ENCODE results near the gene EPHB1.

EPHB1 gene

DNA sequence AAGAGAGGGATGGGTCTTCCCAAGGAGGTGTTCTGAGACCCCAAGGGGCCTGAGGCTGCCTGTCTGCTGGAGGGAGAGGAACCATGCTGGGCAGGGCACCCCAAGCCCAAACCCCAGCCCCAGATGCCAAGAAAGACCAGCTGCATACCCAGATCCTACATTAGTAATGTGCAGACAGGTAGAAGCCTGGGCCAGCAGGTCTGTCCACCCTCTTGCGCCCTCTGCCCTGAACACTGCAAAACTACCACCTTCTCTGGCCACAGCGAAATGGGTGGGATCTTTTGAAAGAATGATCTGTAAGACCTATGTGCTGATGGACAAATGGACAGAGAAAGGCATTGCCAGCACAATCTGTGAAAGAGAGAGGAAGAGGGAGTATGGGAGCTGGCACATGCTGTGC lies 283.2 kb downstream of the EPHB1 start:
- H3K4me1 Mint-ChIP-seq, result no peaks in the 10 kb centered on the region
- peaks cover 3% of the 10 kb centered on the region for H3K9me3 Mint-ChIP-seq
- H3K36me3 Mint-ChIP-seq (ENCODE audit: low read depth), result no peaks in the 10 kb centered on the region

DNA sequence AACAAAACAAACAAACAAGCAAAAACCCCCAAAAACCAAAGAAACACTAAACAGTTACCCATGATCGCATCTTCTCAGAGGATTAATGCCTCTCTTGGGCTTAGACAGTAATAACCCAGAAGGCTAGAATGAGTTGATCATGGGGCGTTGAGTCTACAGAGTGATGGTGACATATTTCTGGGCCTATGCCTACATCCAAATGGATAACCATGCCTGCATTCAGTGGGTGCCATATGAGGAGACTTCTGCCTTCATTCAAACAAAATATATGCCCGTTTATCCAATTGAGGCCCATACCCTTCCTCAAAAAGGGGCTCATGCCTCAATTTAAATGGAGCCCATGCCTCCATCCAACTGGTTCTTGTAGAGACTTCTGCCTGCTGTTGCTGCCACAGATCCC lies 284.0 kb downstream of the EPHB1 start:
- DNase-seq (no peak), ATAC-seq (no peak)
- Mint-ChIP-seq H3K27ac (no peak overlapping the region), H3K36me3 (ENCODE audit: low read depth) (no peaks in the 10 kb centered on the region), H3K4me1 (no peaks in the 10 kb centered on the region), H3K4me3 (no peak overlapping the region), H3K9me3 (peaks cover 3% of the 10 kb centered on the region), H3K27me3 (no peaks in the 10 kb centered on the region)

More for the DNA sequence above, 283.2 kb downstream of the EPHB1 start:
- ATAC-seq (no peak), DNase-seq (no peak)
- no peak overlapping the region for H3K4me3 Mint-ChIP-seq
- no peaks in the 10 kb centered on the region for H3K27me3 Mint-ChIP-seq
- H3K27ac Mint-ChIP-seq, result no peak overlapping the region

DNA sequence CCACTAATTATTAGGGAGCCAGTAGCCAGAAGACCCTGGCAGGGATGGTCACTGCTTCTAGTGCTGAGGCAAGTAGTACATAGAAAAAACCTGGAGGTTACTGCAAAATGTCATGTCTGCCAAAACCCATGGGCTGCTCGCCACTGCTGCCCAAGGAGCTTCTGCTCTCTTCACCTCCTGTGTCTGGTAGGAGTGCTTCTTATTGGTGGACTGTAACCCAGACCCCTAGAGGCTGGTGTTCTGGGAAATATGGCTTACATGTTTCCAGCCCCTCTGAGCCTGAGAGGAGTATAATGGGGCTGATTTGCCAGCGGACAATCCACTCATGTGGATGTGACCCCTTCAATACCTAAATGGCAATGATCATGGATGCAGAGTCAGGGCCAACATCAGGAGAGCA lies 286.4 kb downstream of the EPHB1 start:
- Mint-ChIP-seq H3K4me3 (no peak overlapping the region), H3K27me3 (no peaks in the 10 kb centered on the region), H3K36me3 (ENCODE audit: low read depth) (no peaks in the 10 kb centered on the region), H3K4me1 (no peaks in the 10 kb centered on the region), H3K9me3 (peaks cover 3% of the 10 kb centered on the region), H3K27ac (no peak overlapping the region)
- ATAC-seq (no peak), DNase-seq (no peak)

DNA sequence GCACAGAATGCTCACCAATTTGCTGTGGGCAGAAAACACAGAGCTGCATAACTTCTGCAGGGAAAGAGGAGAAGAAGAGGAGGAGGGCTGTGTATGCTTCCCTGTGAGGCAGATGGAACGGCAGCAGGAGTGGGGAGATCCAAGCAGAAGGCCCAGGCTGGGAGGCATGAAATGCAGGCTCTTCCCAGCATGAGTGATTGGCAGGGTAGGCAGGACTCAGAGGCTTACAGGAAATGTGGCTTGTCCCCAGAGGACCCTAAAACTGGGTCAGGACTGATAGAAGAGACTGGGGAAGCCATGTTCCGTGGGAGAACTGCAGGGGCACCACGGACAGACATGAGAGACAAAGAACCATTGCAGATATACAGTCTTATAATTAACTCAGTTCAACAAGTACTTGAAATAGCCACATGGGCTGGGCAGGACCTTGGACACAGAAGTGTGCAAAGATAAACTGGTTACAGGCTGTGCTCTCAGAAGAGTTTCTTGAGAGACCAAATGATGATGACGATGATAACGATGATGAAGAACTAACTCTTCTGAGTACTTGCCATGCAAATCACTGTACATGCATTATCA lies 286.9 kb downstream of the EPHB1 start:
- H3K9me3 Mint-ChIP-seq, result no peaks in the 10 kb centered on the region
- DNase-seq, result no peak
- H3K4me3 Mint-ChIP-seq, result no peak overlapping the region
- H3K27ac Mint-ChIP-seq, result no peak overlapping the region
- H3K36me3 Mint-ChIP-seq (ENCODE audit: low read depth), result no peaks in the 10 kb centered on the region
- no peaks in the 10 kb centered on the region for H3K27me3 Mint-ChIP-seq
- ATAC-seq, result no peak
- no peaks in the 10 kb centered on the region for H3K4me1 Mint-ChIP-seq

DNA sequence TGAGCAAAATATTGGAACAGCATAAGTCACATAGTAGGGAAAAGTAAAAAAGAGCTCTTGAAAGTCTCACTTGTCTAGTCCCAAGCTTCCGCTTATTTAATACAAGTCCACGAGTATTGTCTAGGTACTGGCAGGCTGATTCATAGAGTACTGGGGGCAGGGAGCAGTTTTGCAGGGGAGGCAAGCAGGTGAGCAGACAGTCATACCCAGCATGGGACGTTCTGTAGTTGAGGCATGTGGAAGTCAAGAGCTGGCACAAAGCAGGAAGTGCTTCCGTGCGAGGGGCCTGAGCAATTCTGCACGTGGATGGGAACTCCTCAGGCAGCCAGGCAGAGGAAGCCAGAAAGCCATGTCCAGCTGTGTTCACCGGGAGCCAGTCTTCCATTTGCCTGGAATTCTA lies 287.6 kb downstream of the EPHB1 start:
- Mint-ChIP-seq H3K4me1 (no peaks in the 10 kb centered on the region), H3K4me3 (no peak overlapping the region), H3K27ac (no peak overlapping the region), H3K36me3 (ENCODE audit: low read depth) (no peaks in the 10 kb centered on the region), H3K9me3 (no peaks in the 10 kb centered on the region), H3K27me3 (no peaks in the 10 kb centered on the region)
- no peak for ATAC-seq
- DNase-seq, result no peak

DNA sequence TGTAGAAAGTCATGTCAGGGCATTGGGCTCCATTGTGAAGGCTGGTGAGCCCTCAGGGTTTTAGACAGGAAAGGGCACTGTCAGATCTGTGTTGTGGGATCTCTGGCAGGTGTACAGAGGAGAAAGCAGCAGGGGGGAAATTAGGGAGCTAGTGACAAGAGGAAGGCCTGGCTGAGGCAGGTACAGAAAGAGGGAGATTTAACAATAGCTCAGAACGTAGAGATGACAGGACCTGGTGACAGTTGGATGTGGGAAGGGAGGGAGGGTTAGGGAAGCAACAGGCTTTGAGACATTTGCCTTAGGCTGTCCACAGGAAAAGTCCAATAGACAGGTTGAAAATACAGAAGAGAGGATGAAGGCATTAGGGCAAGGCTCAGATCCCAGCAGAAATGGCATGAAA lies 288.1 kb downstream of the EPHB1 start:
- Mint-ChIP-seq H3K4me3 (no peak overlapping the region), H3K27me3 (no peaks in the 10 kb centered on the region), H3K36me3 (ENCODE audit: low read depth) (no peaks in the 10 kb centered on the region), H3K4me1 (no peaks in the 10 kb centered on the region), H3K9me3 (no peaks in the 10 kb centered on the region), H3K27ac (no peak overlapping the region)
- no peak for DNase-seq
- ATAC-seq, result no peak

DNA sequence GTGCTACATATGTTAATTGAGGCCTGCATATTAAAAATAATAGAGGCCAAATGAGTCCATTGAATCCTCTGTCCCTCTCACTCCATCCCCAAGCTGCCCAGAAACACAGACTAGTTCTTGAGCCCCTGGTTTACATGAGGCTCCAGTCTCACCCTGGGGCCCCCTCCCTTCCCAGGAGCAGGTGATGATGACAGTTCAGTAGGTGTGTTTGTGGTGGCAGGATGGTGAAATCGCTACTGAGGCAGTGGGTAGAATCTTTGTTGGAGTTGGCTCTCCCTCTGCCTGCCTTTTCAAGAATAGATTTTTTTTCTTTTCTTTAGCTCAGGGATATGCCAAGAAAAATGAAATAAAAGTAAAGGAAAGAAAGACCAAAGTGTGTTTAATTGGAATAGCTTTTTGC lies 288.7 kb downstream of the EPHB1 start:
- no peaks in the 10 kb centered on the region for H3K36me3 Mint-ChIP-seq (ENCODE audit: low read depth)
- no peaks in the 10 kb centered on the region for H3K4me1 Mint-ChIP-seq
- H3K27me3 Mint-ChIP-seq, result no peaks in the 10 kb centered on the region
- DNase-seq (no peak), ATAC-seq (no peak)
- H3K27ac Mint-ChIP-seq, result no peak overlapping the region
- H3K4me3 Mint-ChIP-seq, result no peak overlapping the region
- H3K9me3 Mint-ChIP-seq, result no peaks in the 10 kb centered on the region

DNA sequence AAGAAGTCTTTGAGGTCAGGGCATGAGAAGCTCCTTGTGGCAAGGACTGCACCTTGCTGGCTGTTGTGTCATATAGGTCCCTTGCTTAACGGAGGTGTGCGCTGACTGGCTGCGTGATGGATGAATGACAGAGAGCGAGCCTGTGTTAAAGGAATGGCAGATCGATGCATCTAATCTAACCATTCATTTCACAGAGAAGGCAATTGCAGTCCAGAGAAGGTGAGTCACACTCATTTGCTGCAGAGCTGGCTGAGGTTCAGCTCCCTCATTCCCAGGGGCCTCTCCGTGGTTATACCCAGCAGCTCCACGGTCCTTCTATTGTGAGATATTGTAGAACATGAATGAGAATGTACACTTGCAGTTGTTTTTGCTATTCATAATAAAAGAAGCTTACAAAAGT lies 289.3 kb downstream of the EPHB1 start:
- ATAC-seq (no peak), DNase-seq (no peak)
- Mint-ChIP-seq H3K36me3 (ENCODE audit: low read depth) (no peaks in the 10 kb centered on the region), H3K4me3 (no peak overlapping the region), H3K4me1 (no peaks in the 10 kb centered on the region), H3K27ac (no peak overlapping the region), H3K27me3 (no peaks in the 10 kb centered on the region), H3K9me3 (no peaks in the 10 kb centered on the region)

DNA sequence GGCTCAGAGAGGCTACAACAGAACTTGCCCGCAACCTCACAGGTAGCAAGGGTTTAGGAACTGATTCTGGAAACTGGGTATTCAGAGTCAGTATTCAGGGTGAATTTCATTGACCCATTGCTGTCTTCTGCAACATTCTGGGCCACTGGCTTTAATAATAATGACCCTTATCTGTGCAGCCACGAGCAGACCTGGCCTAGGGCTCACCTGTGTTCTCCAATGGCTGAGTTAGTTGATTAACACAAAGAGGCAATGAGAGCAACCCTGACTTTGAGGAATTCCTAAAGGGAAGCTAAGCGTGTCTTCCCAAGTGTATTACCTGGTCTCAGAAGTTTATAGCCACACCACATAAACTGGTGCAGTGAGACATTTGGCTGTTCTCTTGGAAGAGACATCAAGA lies 289.9 kb downstream of the EPHB1 start:
- H3K36me3 Mint-ChIP-seq (ENCODE audit: low read depth), result no peaks in the 10 kb centered on the region
- ATAC-seq (no peak), DNase-seq (no peak)
- H3K4me3 Mint-ChIP-seq, result no peak overlapping the region
- no peaks in the 10 kb centered on the region for H3K27me3 Mint-ChIP-seq
- no peaks in the 10 kb centered on the region for H3K4me1 Mint-ChIP-seq
- H3K27ac Mint-ChIP-seq, result no peak overlapping the region
- H3K9me3 Mint-ChIP-seq, result no peaks in the 10 kb centered on the region

DNA sequence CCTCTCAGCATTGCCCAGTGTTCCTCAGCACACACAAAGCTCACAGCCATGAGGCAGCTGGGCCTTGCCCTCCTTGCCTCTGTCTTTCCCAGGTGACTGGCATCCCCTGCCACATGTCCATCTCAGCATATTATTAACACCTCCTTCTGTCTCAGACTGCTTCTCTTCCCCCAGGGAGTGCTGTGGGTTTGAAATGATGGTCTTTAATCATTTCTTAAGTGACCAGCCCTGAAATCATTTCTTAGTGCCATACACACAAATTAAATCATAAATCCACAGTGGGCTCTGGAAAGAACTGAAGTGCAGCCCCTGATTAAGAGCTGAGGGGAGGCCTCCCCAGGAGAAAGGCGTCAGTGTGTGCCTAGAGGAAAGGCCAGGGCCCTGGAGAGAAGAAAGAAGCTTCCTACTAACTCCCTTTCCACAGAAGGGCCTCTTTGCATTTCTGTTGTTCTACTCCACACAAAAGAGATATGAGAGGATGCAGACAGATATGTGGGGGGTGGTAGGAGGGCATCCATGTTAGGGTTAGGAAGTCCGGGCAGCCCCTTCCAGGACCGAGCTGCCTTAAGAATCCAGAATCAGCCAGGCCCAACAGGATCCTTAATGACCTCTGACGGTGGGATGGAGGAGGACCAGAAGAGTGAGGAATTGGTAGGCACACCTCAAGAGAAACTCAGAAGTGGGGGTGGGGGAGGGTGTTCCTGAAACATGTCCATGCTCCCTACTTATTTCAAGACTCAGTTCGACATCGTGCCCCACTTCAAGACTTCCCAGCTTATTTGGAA lies 290.8 kb downstream of the EPHB1 start:
- DNase-seq, result no peak
- Mint-ChIP-seq H3K36me3 (ENCODE audit: low read depth) (no peaks in the 10 kb centered on the region), H3K4me1 (no peaks in the 10 kb centered on the region), H3K27ac (no peak overlapping the region), H3K27me3 (no peaks in the 10 kb centered on the region), H3K4me3 (no peak overlapping the region), H3K9me3 (no peaks in the 10 kb centered on the region)
- no peak for ATAC-seq

DNA sequence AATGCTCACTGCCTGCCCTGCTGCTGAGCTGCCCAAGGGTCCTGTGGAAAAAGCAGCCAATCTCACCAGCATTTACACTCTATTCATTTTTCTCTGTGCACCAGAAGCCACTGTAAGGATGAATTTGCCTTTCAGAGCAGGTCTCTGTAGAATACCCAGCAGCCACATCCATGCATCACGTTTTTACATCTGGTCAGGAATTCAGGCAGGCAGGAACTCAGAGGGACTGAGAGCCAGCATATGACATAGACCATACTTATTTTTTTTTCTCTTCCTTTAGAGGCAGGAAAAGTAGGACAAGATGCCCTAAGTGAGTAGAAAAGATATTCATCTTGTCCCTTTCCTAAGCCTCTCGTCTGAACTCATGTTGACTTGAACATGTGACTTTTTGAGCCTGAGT lies 292.7 kb downstream of the EPHB1 start:
- Mint-ChIP-seq H3K36me3 (ENCODE audit: low read depth) (no peaks in the 10 kb centered on the region), H3K27ac (no peak overlapping the region), H3K27me3 (no peaks in the 10 kb centered on the region), H3K4me1 (no peaks in the 10 kb centered on the region), H3K4me3 (no peak overlapping the region), H3K9me3 (no peaks in the 10 kb centered on the region)
- DNase-seq (no peak), ATAC-seq (no peak)

DNA sequence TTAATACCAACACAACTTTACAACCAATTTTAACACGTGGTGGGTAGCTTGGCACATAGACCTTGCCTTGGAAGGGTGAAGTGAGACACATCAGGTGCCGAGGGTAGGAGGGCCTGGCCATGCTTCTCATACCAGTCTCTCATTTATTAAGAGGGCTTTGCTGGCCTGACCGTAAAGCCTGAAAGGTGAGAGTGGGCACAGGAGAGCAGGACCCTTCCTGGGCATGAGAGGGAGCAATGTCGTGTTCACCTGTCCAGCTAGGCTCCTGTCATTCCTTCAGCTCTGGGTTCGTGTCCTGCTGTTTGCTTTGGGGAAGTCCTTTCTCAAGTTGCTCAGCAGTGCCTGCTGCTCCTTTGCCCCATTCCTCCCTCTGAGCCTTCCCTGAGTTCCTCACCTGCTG lies 294.4 kb downstream of the EPHB1 start:
- H3K4me1 Mint-ChIP-seq, result no peaks in the 10 kb centered on the region
- no peaks in the 10 kb centered on the region for H3K36me3 Mint-ChIP-seq (ENCODE audit: low read depth)
- H3K4me3 Mint-ChIP-seq, result no peak overlapping the region
- ATAC-seq (no peak), DNase-seq (no peak)
- no peaks in the 10 kb centered on the region for H3K27me3 Mint-ChIP-seq
- no peaks in the 10 kb centered on the region for H3K9me3 Mint-ChIP-seq
- no peak overlapping the region for H3K27ac Mint-ChIP-seq

DNA sequence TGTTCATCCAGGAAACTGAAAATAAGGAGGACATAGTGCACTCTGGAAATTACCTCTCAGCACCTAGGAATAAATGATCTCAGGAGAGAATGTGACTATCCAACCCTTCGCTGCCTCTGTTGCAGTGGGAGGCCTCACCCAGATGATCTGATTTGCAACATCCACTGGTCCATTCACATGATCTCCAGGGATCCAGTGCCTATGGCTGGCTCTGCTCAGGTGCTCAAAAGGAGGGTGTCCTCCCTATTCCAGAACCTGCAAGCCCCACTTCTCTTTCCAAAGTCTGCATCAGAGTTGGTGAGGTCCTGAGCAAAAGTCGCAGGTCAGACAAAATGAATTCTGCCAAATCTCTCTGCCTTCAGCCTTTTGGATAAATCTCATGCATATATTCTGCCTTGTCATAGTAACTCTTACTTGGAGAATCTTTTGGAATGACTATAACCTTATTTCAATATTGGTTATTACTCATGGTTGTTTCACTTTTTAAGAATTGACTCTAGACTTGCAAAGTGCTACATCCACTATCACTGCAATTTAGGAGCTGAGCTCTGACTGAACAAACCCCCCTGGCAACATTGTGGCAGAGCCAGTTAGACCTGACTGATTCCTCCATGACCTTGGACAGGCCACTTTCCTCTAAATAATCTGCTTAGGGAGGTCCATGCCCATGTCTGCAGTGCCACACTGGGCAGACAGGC lies 295.1 kb downstream of the EPHB1 start:
- no peak overlapping the region for H3K27ac Mint-ChIP-seq
- no peaks in the 10 kb centered on the region for H3K4me1 Mint-ChIP-seq
- DNase-seq, result no peak
- ATAC-seq, result no peak
- H3K9me3 Mint-ChIP-seq, result no peaks in the 10 kb centered on the region
- H3K4me3 Mint-ChIP-seq, result no peak overlapping the region
- H3K36me3 Mint-ChIP-seq (ENCODE audit: low read depth), result no peaks in the 10 kb centered on the region
- no peaks in the 10 kb centered on the region for H3K27me3 Mint-ChIP-seq

DNA sequence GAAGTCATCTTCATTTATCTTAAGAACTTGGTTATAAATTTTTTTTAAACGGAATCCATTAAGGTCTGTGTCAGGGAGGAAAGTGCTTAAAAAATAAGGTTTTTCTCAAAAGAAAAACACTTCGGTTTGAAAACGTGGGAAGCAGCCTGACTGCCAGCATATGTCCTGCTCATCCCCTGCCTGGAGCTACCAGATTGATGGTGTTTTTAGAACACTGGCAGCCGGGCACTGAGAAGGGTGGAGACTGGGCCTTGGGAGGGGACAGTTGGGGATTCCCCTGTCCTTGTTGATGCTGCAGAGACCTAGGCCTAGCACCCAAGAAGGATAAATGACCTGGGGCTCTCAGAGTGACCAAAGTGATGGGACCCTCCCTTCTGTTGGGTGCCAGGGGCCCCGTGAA lies 296.9 kb downstream of the EPHB1 start:
- H3K36me3 Mint-ChIP-seq (ENCODE audit: low read depth), result no peaks in the 10 kb centered on the region
- H3K4me1 Mint-ChIP-seq, result no peaks in the 10 kb centered on the region
- no peaks in the 10 kb centered on the region for H3K9me3 Mint-ChIP-seq
- DNase-seq (no peak), ATAC-seq (no peak)
- H3K27ac Mint-ChIP-seq, result no peak overlapping the region
- H3K27me3 Mint-ChIP-seq, result no peaks in the 10 kb centered on the region
- H3K4me3 Mint-ChIP-seq, result no peak overlapping the region

DNA sequence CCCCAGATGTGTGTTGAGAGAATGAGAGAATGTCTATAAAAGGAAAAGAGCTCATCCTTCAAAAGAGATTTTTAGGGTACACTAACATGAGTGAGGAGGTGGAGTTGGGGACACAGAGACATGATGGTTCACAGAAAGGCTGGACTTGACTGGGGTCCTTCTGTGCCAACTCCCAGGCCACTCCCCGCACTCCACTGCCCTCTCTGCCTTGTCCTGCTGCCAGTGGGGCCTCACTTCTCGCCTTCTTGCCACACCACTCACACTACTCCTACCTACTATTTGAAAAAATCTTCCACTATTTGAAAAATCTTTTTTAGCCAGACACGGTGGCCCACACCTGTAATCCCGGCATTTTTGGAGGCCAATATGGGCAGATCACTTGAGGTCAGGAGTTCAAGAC lies 298.1 kb downstream of the EPHB1 start:
- no peaks in the 10 kb centered on the region for H3K9me3 Mint-ChIP-seq
- no peaks in the 10 kb centered on the region for H3K36me3 Mint-ChIP-seq (ENCODE audit: low read depth)
- H3K4me3 Mint-ChIP-seq, result no peak overlapping the region
- DNase-seq (no peak), ATAC-seq (no peak)
- no peaks in the 10 kb centered on the region for H3K27me3 Mint-ChIP-seq
- no peak overlapping the region for H3K27ac Mint-ChIP-seq
- no peaks in the 10 kb centered on the region for H3K4me1 Mint-ChIP-seq

Data from activated naive CD8-positive, alpha-beta T cell treated with anti-CD3 and anti-CD28 coated beads, Interleukin-2, amount 50 U/mL, for 24 hours (primary cell).